ENCODE data around the gene ZNF184.

Gene ZNF184

DNA sequence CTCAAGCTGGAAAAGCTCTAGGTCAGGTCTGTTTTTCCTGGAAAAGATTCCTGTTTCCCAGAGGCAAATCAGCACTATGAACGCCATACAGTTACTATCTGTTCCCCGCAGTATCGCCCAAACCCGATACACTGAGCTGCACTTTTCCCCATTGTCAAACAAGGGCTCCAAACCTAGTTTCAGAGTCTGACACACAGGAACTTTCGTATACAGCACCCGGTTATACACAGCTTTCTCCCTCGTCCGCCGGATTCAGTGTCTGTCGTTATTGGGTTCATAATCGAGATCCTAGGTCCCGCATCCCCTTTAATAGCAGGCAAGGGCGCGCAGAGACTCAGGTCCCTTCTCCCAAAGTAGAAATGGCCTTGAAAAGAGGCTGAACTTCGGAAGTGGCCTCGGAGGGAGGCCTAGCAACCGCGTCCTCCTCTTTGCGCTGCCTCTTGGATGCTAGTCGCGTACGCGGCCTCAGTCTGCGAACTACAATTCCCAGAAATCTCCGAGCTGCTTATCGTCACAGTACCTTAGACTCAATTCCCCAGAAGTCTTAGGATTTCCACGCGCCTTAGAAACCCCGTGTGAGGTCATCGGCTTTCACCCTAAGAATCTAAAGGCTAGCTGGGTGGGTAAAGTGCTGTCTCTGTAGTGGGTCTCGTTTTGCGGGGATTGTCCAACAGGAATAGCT lies 50.1 kb downstream of the ZNF184 start:
- Histone ChIP-seq H3K27me3 (ENCODE audit: control insufficient read depth in 1 of 2, insufficient read depth in 1 of 2, low read length in 2 of 2) (no peaks in the 10 kb centered on the region), H3K4me2 (ENCODE audit: low read length, poor library complexity, severe bottlenecking) (no peak overlapping the region), H2BK5ac (ENCODE audit: low read depth, low read length, poor library complexity, severe bottlenecking) (no peak overlapping the region), H2AFZ (ENCODE audit: low read depth, low read length) (no peak overlapping the region), H3K23ac (ENCODE audit: low read length in 2 of 2) (no peak overlapping the region), H3K14ac (ENCODE audit: low read length in 2 of 2) (no peak overlapping the region), H3K9ac (ENCODE audit: low read length) (peak overlapping the region; percentile 46), H2BK120ac (ENCODE audit: low read depth, low read length) (no peak overlapping the region), H2BK15ac (ENCODE audit: low read depth, poor library complexity, severe bottlenecking) (no peak overlapping the region), H2AK5ac (ENCODE audit: low read length, severe bottlenecking) (no peak overlapping the region), H3K4me1 (ENCODE audit: control insufficient read depth, insufficient read depth, low read depth, low read length) (no peaks in the 10 kb centered on the region), H3K9me3 (ENCODE audit: control insufficient read depth, low read length) (peaks cover 60% of the 10 kb centered on the region), H3K27ac (ENCODE audit: low read length, poor library complexity, severe bottlenecking) (no peak overlapping the region), H3K4me3 (ENCODE audit: insufficient read depth in 1 of 2, low read depth in 1 of 2, low read length in 2 of 2) (peak overlapping the region in 1 of 2 experiments; percentile 24), H3K4ac (ENCODE audit: low read depth in 1 of 2, low read length in 2 of 2) (no peak overlapping the region), H3K18ac (ENCODE audit: low read depth in 1 of 2, low read length in 2 of 2) (no peak overlapping the region), H4K91ac (ENCODE audit: low read length) (no peak overlapping the region), H3K36me3 (ENCODE audit: control insufficient read depth in 1 of 2, insufficient read depth in 2 of 2, low read depth in 1 of 2, low read length in 2 of 2) (no peaks in the 10 kb centered on the region), H2BK12ac (ENCODE audit: low read length in 2 of 2) (no peak overlapping the region), H4K8ac (ENCODE audit: low read length) (no peak overlapping the region), H3K79me1 (replicated peaks; ENCODE audit: low read length, poor library complexity, severe bottlenecking) (no peaks in the 10 kb centered on the region)
- no peak for DNase-seq
- WGBS: 79% methylated on average over 30 of the region's 32 CpGs

DNA sequence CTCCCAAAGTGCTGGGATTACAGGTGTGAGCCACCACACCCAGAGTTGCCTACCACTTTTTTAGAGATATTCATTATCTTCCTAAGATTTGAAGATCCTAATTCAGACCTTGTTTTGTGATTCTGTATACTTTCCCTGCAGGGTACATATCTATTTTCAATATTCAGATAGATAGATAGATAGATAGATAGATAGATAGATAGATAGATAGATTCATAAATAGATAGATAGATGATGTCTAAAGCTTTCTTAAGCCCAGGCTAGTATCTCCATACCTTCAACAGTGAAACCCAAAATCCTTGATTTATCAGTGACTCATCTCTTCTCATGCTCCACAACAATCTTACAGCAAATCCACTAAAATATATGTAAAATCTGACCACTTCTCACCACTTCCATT lies 53.5 kb downstream of the ZNF184 start:
- no peaks in the 10 kb centered on the region for H3K4me1 ChIP-seq (ENCODE audit: control insufficient read depth, insufficient read depth, low read depth, low read length)
- no peaks in the 10 kb centered on the region for H3K36me3 ChIP-seq (ENCODE audit: control insufficient read depth in 1 of 2, insufficient read depth in 2 of 2, low read depth in 1 of 2, low read length in 2 of 2)
- H2BK15ac ChIP-seq (ENCODE audit: low read depth, poor library complexity, severe bottlenecking): no peak overlapping the region
- no peak overlapping the region for H4K8ac ChIP-seq (ENCODE audit: low read length)
- H3K4me3 ChIP-seq (ENCODE audit: insufficient read depth in 1 of 2, low read depth in 1 of 2, low read length in 2 of 2): no peak overlapping the region
- no peak overlapping the region for H2BK5ac ChIP-seq (ENCODE audit: low read depth, low read length, poor library complexity, severe bottlenecking)
- no peak overlapping the region for H3K14ac ChIP-seq (ENCODE audit: low read length in 2 of 2)
- no peak overlapping the region for H3K4ac ChIP-seq (ENCODE audit: low read depth in 1 of 2, low read length in 2 of 2)
- no peak overlapping the region for H3K4me2 ChIP-seq (ENCODE audit: low read length, poor library complexity, severe bottlenecking)
- H2BK12ac ChIP-seq (ENCODE audit: low read length in 2 of 2): no peak overlapping the region
- H2AFZ ChIP-seq (ENCODE audit: low read depth, low read length): no peak overlapping the region
- peaks cover 64% of the 10 kb centered on the region for H3K9me3 ChIP-seq (ENCODE audit: control insufficient read depth, low read length)
- no peak overlapping the region for H2AK5ac ChIP-seq (ENCODE audit: low read length, severe bottlenecking)
- no peak overlapping the region for H4K91ac ChIP-seq (ENCODE audit: low read length)
- no peak overlapping the region for H3K27ac ChIP-seq (ENCODE audit: low read length, poor library complexity, severe bottlenecking)
- DNase-seq: no peak
- H2BK120ac ChIP-seq (ENCODE audit: low read depth, low read length): no peak overlapping the region
- H3K18ac ChIP-seq (ENCODE audit: low read depth in 1 of 2, low read length in 2 of 2): no peak overlapping the region
- H3K23ac ChIP-seq (ENCODE audit: low read length in 2 of 2): no peak overlapping the region
- no peaks in the 10 kb centered on the region for H3K79me1 ChIP-seq (replicated peaks; ENCODE audit: low read length, poor library complexity, severe bottlenecking)
- no peaks in the 10 kb centered on the region for H3K27me3 ChIP-seq (ENCODE audit: control insufficient read depth in 1 of 2, insufficient read depth in 1 of 2, low read length in 2 of 2)
- no peak overlapping the region for H3K9ac ChIP-seq (ENCODE audit: low read length)

DNA sequence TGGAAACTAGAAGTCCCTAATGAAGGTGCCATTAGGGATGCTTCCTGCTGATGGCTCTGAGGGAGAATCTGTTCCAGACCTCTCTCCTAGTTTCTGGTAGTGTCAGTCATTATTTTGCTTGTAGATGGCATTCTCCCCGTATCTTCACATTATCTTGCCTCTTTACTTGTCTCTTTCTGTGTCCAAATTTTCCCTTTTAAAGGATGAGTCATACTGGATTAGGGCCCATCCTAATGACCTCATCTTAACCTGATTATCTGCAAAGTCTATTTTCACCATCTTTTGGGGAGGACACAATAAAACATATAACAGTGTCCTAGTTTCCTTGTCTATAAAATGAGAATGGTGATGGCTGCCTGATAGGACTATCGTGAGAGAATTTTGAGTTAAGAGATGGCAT lies 57.0 kb downstream of the ZNF184 start:
- Histone ChIP-seq H2BK12ac (ENCODE audit: low read length in 2 of 2) (no peak overlapping the region), H3K23ac (ENCODE audit: low read length in 2 of 2) (no peak overlapping the region), H3K27ac (ENCODE audit: low read length, poor library complexity, severe bottlenecking) (no peak overlapping the region), H2AK5ac (ENCODE audit: low read length, severe bottlenecking) (no peak overlapping the region), H3K27me3 (ENCODE audit: control insufficient read depth in 1 of 2, insufficient read depth in 1 of 2, low read length in 2 of 2) (no peaks in the 10 kb centered on the region), H3K79me1 (replicated peaks; ENCODE audit: low read length, poor library complexity, severe bottlenecking) (no peaks in the 10 kb centered on the region), H2BK120ac (ENCODE audit: low read depth, low read length) (no peak overlapping the region), H3K36me3 (ENCODE audit: control insufficient read depth in 1 of 2, insufficient read depth in 2 of 2, low read depth in 1 of 2, low read length in 2 of 2) (no peaks in the 10 kb centered on the region), H2BK15ac (ENCODE audit: low read depth, poor library complexity, severe bottlenecking) (no peak overlapping the region), H3K14ac (ENCODE audit: low read length in 2 of 2) (no peak overlapping the region), H3K4ac (ENCODE audit: low read depth in 1 of 2, low read length in 2 of 2) (no peak overlapping the region), H3K4me1 (ENCODE audit: control insufficient read depth, insufficient read depth, low read depth, low read length) (no peaks in the 10 kb centered on the region), H3K4me3 (ENCODE audit: insufficient read depth in 1 of 2, low read depth in 1 of 2, low read length in 2 of 2) (no peak overlapping the region), H3K4me2 (ENCODE audit: low read length, poor library complexity, severe bottlenecking) (no peak overlapping the region), H4K8ac (ENCODE audit: low read length) (no peak overlapping the region), H3K9me3 (ENCODE audit: control insufficient read depth, low read length) (peaks cover 57% of the 10 kb centered on the region), H2AFZ (ENCODE audit: low read depth, low read length) (no peak overlapping the region), H3K18ac (ENCODE audit: low read depth in 1 of 2, low read length in 2 of 2) (no peak overlapping the region), H3K9ac (ENCODE audit: low read length) (no peak overlapping the region), H2BK5ac (ENCODE audit: low read depth, low read length, poor library complexity, severe bottlenecking) (no peak overlapping the region), H4K91ac (ENCODE audit: low read length) (no peak overlapping the region)
- DNase-seq: no peak
- WGBS: 45% methylated on average over 1 of the region's 2 CpGs

DNA sequence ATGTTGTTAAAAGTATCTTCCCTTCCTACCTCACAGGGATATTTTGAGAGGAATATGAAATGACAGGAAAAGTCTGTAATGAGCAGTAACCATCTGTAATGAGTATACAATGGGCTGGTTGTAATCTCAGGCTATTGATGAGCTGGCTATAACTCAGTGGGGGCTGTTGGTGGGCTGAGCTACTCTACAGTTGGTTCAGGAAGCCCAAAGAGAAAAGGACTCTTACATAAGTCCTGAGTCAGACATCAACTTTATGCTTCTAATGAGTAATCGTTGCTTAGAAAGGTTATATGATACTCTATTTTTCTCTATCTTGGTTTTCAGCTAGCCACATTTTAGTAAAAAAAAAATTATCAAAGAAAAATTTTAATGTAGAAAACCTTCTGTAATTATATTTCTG lies 57.9 kb downstream of the ZNF184 start:
- Histone ChIP-seq H2BK15ac (ENCODE audit: low read depth, poor library complexity, severe bottlenecking) (no peak overlapping the region), H3K9ac (ENCODE audit: low read length) (no peak overlapping the region), H3K18ac (ENCODE audit: low read depth in 1 of 2, low read length in 2 of 2) (no peak overlapping the region), H2BK120ac (ENCODE audit: low read depth, low read length) (no peak overlapping the region), H2AK5ac (ENCODE audit: low read length, severe bottlenecking) (no peak overlapping the region), H3K14ac (ENCODE audit: low read length in 2 of 2) (no peak overlapping the region), H2BK5ac (ENCODE audit: low read depth, low read length, poor library complexity, severe bottlenecking) (no peak overlapping the region), H3K27me3 (ENCODE audit: control insufficient read depth in 1 of 2, insufficient read depth in 1 of 2, low read length in 2 of 2) (no peaks in the 10 kb centered on the region), H4K8ac (ENCODE audit: low read length) (no peak overlapping the region), H3K27ac (ENCODE audit: low read length, poor library complexity, severe bottlenecking) (no peak overlapping the region), H3K79me1 (replicated peaks; ENCODE audit: low read length, poor library complexity, severe bottlenecking) (no peaks in the 10 kb centered on the region), H3K23ac (ENCODE audit: low read length in 2 of 2) (no peak overlapping the region), H3K4me3 (ENCODE audit: insufficient read depth in 1 of 2, low read depth in 1 of 2, low read length in 2 of 2) (no peak overlapping the region), H4K91ac (ENCODE audit: low read length) (no peak overlapping the region), H3K4me1 (ENCODE audit: control insufficient read depth, insufficient read depth, low read depth, low read length) (no peaks in the 10 kb centered on the region), H3K4ac (ENCODE audit: low read depth in 1 of 2, low read length in 2 of 2) (no peak overlapping the region), H3K9me3 (ENCODE audit: control insufficient read depth, low read length) (peaks cover 53% of the 10 kb centered on the region), H2BK12ac (ENCODE audit: low read length in 2 of 2) (no peak overlapping the region), H3K36me3 (ENCODE audit: control insufficient read depth in 1 of 2, insufficient read depth in 2 of 2, low read depth in 1 of 2, low read length in 2 of 2) (no peaks in the 10 kb centered on the region), H3K4me2 (ENCODE audit: low read length, poor library complexity, severe bottlenecking) (no peak overlapping the region), H2AFZ (ENCODE audit: low read depth, low read length) (no peak overlapping the region)
- no CpG with 5 or more reads among the region's 1 CpG for WGBS
- no peak for DNase-seq
